B cell (primary cell): Measurements from ENCODE around the gene RIPK1.

ENCODE experiments used
- CTCF ChIP-seq: fragments of 200-600 bp; IDR thresholded peaks from one replicate; pipeline ENCODE4 v1.8.0; 2022; ENCODE audit warnings: antibody characterized with exemption, mild to moderate bottlenecking
- EZH2 ChIP-seq: IDR thresholded peaks from 2 replicates; pipeline ENCODE4 v1.6.1; 2012; ENCODE audit warnings: borderline replicate concordance, low read depth, mild to moderate bottlenecking, moderate library complexity, low read length; ENCODE audit not compliant: insufficient read depth, poor library complexity, severe bottlenecking

DNA sequence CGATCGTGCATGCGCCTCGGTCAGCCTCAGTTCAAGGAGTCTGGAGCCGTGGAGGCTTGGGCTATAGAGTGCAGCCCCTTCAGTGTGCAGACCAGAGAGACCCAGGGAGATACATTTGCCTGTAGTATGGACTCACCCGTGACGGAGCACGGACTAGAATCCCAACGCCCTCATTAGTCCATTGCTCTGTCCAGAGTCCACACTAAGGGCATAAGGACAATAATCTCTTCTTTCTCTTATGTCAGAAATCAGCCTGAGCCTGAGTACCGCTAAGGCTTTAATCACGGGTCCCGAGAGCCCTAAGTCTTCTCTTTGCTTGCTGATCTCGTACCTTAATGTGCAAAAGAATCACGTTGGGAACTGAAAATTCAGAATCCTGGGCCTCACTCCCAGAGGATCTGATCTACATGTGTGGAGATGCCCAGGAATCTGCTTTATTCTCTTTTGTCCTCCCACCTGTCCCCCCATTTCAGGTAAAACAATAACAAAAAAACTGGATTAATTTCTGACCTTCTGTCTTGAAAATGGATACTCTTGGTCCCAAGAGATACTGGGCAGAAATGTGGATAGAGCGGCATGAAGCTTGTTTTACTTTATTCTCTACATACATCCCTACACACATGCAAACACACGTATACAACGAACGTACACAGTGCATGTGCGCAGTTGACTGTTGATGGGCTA is 50.9 kb downstream of the RIPK1 start:
- TF ChIP-seq CTCF (no peak), EZH2 (no peak)
